Activated naive CD4-positive, alpha-beta T cell treated with anti-CD3 and anti-CD28 coated beads, Interleukin-2, amount 50 U/mL, for 24 hours (primary cell): ENCODE data around the gene OR51B5.
"Not testable (repeated sequence)": the region's sequence is repeated elsewhere in the genome, so short reads cannot be mapped to it uniquely, and the experiment has no call there.

Experiments used
- H3K27ac Mint-ChIP-seq: one replicate; pipeline ENCODE4 v1.8.0; 2021; ENCODE audit warnings: mild to moderate bottlenecking, mixed read lengths
- H3K27me3 Mint-ChIP-seq: one replicate; pipeline ENCODE4 v1.8.0; 2021; ENCODE audit warnings: mixed read lengths
- H3K36me3 Mint-ChIP-seq: one replicate; pipeline ENCODE4 v1.8.0; 2021; ENCODE audit warnings: mixed read lengths
- H3K4me1 Mint-ChIP-seq: one replicate; pipeline ENCODE4 v1.8.0; 2021; ENCODE audit warnings: mixed read lengths
- H3K4me3 Mint-ChIP-seq: one replicate; pipeline ENCODE4 v1.8.0; 2021; ENCODE audit warnings: mild to moderate bottlenecking, mixed read lengths
- H3K9me3 Mint-ChIP-seq: one replicate; pipeline ENCODE4 v1.8.0; 2021; ENCODE audit warnings: mixed read lengths

OR51B5 gene

DNA sequence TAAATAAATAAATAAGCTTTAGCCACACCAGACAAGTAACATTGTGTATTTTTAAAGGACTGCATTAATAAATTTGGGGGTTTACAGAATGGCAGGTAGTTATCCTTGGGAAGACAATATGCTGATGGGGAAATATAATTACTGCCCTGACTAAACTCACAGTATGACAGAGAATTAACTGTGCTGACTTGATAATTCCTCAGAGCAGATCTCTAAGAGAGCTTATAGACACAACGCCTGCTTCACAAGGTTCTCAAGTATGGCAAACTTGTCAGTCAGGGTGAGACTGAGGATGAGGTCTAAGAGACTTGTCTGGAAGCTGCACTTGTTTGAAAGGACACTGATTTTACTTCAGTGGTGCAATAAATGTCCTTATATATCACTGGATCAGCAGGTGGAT, 44.9 kb downstream of the OR51B5 start:
- no peak overlapping the region for H3K4me3 Mint-ChIP-seq
- no peaks in the 10 kb centered on the region for H3K4me1 Mint-ChIP-seq
- H3K27ac Mint-ChIP-seq = no peak overlapping the region
- peaks cover 3% of the 10 kb centered on the region for H3K27me3 Mint-ChIP-seq
- H3K9me3 Mint-ChIP-seq = no peaks in the 10 kb centered on the region
- no peaks in the 10 kb centered on the region for H3K36me3 Mint-ChIP-seq

DNA sequence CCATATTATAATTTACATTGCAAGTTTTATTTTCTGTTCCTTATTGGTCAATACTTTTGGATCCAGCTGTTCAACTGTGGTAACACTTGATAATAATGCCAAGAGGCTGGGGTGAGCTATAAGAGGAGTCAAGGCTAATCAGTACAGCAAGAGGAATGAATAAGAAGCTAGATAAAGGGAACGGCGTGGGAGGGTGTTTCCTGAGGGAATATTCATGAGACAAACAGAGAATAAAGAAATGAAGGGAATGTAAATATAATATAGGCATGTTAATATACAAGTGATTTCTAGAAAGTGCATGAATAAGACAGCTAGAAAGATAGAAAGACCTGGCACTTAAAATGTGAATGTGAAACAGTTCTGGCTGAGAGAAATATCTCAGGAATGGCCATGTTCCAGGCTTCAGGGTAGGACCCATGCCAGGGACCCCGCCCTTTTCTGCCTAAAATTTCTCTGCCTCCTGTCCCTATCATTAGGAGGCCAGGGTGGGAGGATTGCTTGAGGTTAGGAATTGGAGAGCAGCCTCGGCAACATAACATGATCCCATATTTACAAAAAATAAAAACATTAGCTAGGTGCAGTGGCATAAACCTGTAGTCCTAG, 45.5 kb downstream of the OR51B5 start:
- Mint-ChIP-seq H3K4me3 (no peak overlapping the region), H3K9me3 (no peaks in the 10 kb centered on the region), H3K27ac (no peak overlapping the region), H3K36me3 (no peaks in the 10 kb centered on the region), H3K4me1 (no peaks in the 10 kb centered on the region), H3K27me3 (peaks cover 3% of the 10 kb centered on the region)

DNA sequence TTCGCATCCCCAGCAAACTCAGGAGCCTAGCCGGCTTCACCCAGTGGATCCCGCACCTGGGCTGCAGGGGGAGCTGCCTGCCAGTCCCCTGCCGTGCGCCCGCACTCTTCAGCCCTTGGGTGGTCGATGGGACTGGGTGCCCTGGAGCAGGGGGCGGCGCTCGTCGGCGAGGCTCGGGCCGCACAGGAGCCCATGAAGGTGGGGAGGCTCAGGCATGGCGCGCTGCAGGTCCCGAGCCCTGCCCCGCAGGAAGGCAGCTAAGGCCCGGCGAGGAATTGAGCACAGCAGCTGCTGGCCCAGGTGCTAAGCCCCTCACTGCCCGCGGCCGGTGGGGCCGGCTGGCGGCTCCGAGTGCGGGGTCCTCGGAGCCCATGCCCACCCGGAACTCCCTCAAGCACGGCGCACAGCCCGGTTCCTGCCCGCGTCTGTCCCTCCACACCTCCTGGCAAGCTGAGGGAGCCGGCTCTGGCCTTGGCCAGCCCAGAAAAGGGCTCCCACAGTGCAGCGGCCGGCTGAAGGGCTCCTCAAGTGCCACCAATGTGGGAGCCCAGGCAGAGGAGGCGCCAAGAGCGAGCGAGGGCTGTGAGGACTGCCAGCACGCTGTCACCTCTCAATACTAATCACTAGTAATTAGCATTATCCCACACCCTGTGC, 48.9 kb downstream of the OR51B5 start:
- not testable (repeated sequence) for H3K4me1 Mint-ChIP-seq, H3K4me3 Mint-ChIP-seq, H3K36me3 Mint-ChIP-seq, H3K9me3 Mint-ChIP-seq, H3K27me3 Mint-ChIP-seq, H3K27ac Mint-ChIP-seq

DNA sequence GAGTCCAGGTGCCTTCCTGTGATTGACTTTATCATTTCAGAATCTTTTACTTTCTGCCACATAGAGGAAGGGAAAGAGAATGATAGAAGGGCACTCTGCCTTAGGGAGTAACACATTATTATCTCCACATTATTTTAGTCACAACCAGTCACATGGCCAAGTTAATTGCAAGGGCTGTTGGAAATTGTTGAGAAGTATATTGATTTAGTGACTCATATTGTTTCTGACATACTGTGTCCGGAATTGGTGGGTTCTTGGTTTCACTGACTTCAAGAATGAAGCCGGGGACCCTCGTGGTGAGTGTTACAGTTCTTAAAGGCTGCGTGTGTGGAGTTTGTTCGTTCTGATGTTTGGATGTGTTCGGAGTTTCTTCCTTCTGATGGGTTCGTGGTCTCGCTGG, 50.3 kb downstream of the OR51B5 start:
- H3K27ac Mint-ChIP-seq = no peak overlapping the region
- no peaks in the 10 kb centered on the region for H3K36me3 Mint-ChIP-seq
- H3K9me3 Mint-ChIP-seq = no peaks in the 10 kb centered on the region
- H3K4me1 Mint-ChIP-seq = no peaks in the 10 kb centered on the region
- peaks cover 3% of the 10 kb centered on the region for H3K27me3 Mint-ChIP-seq
- H3K4me3 Mint-ChIP-seq = no peak overlapping the region
